Stomach (tissue), 4 donors: ENCODE measurements around the gene FBN2.

Experiments used
- CTCF ChIP-seq, 7 experiments: fragments of 450-650 bp in 4 of 7; fragments of 200-600 bp in 3 of 7; sonication (generic) in 3 of 7; IDR thresholded peaks; one replicate each; pipeline ENCODE4 v1.5.1; 2016 to 2019; ENCODE audit warnings: antibody characterized with exemption in 7 of 7, control low read depth in 2 of 7, mild to moderate bottlenecking in 1 of 7
- EP300 ChIP-seq: sonication (generic); formaldehyde crosslinking; IDR thresholded peaks from one replicate; pipeline ENCODE4 v1.6.1; 2017; ENCODE audit warnings: antibody characterized with exemption
- POLR2A ChIP-seq, 4 donors: fragments of 450-650 bp; IDR thresholded peaks; one replicate each; pipeline ENCODE4 v1.6.1; 2016; ENCODE audit warnings: antibody characterized with exemption in 4 of 4, control low read depth in 2 of 4, mild to moderate bottlenecking in 1 of 4, moderate library complexity in 1 of 4
- POLR2AphosphoS5 ChIP-seq, 3 donors: sonication (generic); formaldehyde crosslinking; IDR thresholded peaks; one replicate each; pipeline ENCODE4 v1.6.1; 2016; ENCODE audit warnings: antibody characterized with exemption in 3 of 3

DNA sequence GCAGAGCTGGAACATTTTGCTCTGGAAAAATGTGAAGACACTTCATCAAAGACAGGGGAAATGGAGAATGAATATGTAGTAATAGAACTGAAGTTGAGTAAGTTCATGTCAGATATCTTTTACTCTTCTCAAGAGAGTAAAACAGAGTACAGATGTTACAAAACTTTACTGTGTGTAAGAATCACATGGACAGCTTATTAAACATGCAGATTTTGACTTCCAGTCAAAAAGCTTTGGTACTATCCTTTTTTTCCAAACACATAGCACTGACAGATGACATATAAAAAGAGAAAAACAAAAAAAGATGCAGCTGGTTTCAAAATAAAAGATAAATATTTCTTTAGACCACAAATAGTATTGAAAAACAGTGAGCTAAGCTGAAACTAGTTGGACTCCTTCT, 115.4 kb downstream of the FBN2 start:
- TF ChIP-seq POLR2A (IDR thresholded peaks at IDR 0.05) (no peak), CTCF (IDR thresholded peaks at IDR 0.05) (no peak), POLR2AphosphoS5 (IDR thresholded peaks at IDR 0.05) (no peak), EP300 (no peak)
